Mononuclear cell (primary cell): ENCODE measurements around the gene TIGD6. TPM values are rescaled to one million over a fixed set of nuclear protein-coding genes. Genes with fewer than 3 reads are reported as not detected.

Source experiments
- H3K27me3 ChIP-seq: 2 replicates; pipeline ENCODE4 v1.6.0; 2011; ENCODE audit warnings: low read length, control low read depth; ENCODE audit not compliant: insufficient read depth
- H3K4me1 ChIP-seq: 2 replicates; pipeline ENCODE4 v1.5.1; 2011; ENCODE audit warnings: mild to moderate bottlenecking, low read length, control low read depth; ENCODE audit not compliant: insufficient read depth
- H3K4me3 ChIP-seq: 2 replicates; pipeline ENCODE4 v1.5.1; 2011; ENCODE audit warnings: mild to moderate bottlenecking, low read length, moderate library complexity
- H3K9me3 ChIP-seq: 2 replicates; pipeline ENCODE4 v1.5.1; 2011; ENCODE audit warnings: low read depth, mild to moderate bottlenecking, control low read depth, low read length
- total RNA-seq: library from RNA; depleted of rRNA; stranded (reverse); fragments of >200 nt; gene quantifications from one replicate; pipeline ENCODE4 v1.2.3, GENCODE V29; 2012

Gene TIGD6
- total RNA-seq, 1 donor: 2.1 TPM

DNA sequence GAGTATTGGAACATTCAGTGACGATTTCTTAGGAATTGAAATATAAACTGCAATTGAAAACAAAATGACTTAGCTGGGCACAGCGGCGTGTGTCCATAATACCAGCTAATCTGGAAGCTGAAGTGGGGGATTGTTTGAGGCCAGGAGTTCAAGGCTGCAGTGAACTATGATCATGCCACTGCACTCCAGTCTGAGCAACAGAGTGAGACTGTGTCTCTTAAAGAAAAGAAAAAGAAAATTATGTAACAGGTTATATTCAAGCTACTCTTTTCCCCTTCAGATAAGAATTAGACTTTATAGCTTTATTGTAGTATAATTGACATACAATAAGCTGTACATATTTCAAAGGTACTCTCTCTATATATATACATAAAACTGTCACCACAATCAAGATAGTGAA lies 33.5 kb downstream of the TIGD6 start:
- H3K4me3 ChIP-seq: no peak overlapping the region
- peaks cover under 1% of the 10 kb centered on the region for H3K4me1 ChIP-seq

DNA sequence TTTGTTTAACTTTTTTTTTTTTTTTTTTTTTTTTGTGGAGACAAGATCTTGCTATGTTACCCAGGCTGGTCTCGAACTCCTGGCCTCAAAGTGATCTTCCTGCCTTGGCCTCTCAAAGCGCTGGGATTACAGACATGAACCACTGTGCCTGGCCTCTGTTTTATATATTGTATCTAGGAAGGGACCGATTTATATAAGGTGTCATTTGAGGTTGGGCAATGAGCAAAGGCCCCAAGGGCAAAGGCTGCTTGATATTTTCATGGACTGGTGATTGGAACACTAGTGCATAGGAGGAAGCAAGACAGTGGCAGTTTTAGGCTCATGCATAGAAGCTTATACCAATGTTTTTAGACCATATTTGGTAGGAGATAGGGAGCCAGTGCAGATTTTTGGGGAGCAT lies 36.7 kb downstream of the TIGD6 start:
- H3K27me3 ChIP-seq: no peaks in the 10 kb centered on the region
- no peak overlapping the region for H3K4me3 ChIP-seq
- no peaks in the 10 kb centered on the region for H3K9me3 ChIP-seq
- peaks cover 22% of the 10 kb centered on the region for H3K4me1 ChIP-seq

More for the DNA sequence above, 33.5 kb downstream of the TIGD6 start:
- Histone ChIP-seq H3K27me3 (no peaks in the 10 kb centered on the region), H3K9me3 (no peaks in the 10 kb centered on the region)

DNA sequence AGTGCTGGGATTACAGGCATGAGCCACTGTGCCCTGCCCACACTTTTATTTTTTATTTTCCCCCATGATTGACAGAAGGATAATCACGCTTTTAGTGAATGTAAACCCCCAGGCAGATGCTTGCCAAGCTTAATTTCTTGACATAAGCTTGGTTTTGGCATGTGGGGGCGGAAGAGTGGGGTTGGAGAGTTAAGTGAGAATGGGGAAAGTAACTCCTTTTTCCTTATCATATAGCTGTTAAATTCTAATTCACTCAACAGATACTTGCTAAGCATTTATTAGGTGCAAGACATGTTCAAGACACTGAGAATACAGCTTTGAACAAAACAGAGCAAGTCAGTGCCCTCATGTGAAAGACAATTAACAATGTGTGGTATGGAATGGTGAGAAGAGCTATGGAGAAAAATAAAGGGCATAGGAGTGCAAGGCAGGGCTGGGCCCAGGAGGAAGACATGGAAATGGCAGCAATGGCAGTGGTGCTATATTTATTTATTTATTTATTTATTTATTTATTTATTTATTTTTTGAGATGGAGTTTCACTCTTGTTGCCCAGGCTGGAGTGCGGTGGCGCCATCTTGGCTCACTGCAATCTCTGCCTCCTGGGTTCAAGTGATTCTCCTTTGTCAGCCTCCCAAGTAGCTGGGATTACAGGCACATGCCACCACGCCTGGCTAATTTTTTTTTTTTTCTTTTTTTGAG lies 37.7 kb downstream of the TIGD6 start:
- Histone ChIP-seq H3K9me3 (no peaks in the 10 kb centered on the region), H3K4me3 (no peak overlapping the region), H3K4me1 (peaks cover 22% of the 10 kb centered on the region), H3K27me3 (no peaks in the 10 kb centered on the region)

- peaks cover 22% of the 10 kb centered on the region for H3K4me1 ChIP-seq
- no peak overlapping the region for H3K4me3 ChIP-seq
- H3K9me3 ChIP-seq: no peaks in the 10 kb centered on the region
- no peaks in the 10 kb centered on the region for H3K27me3 ChIP-seq
Observed at GRCh38 chr5:149961957-149962409, 38.5 kb downstream of the TIGD6 start.

- Histone ChIP-seq H3K4me3 (peak overlapping the region; percentile 74), H3K4me1 (peaks cover 22% of the 10 kb centered on the region), H3K9me3 (no peaks in the 10 kb centered on the region), H3K27me3 (no peaks in the 10 kb centered on the region)
Observed at GRCh38 chr5:149961186-149961685, 39.2 kb downstream of the TIGD6 start.

DNA sequence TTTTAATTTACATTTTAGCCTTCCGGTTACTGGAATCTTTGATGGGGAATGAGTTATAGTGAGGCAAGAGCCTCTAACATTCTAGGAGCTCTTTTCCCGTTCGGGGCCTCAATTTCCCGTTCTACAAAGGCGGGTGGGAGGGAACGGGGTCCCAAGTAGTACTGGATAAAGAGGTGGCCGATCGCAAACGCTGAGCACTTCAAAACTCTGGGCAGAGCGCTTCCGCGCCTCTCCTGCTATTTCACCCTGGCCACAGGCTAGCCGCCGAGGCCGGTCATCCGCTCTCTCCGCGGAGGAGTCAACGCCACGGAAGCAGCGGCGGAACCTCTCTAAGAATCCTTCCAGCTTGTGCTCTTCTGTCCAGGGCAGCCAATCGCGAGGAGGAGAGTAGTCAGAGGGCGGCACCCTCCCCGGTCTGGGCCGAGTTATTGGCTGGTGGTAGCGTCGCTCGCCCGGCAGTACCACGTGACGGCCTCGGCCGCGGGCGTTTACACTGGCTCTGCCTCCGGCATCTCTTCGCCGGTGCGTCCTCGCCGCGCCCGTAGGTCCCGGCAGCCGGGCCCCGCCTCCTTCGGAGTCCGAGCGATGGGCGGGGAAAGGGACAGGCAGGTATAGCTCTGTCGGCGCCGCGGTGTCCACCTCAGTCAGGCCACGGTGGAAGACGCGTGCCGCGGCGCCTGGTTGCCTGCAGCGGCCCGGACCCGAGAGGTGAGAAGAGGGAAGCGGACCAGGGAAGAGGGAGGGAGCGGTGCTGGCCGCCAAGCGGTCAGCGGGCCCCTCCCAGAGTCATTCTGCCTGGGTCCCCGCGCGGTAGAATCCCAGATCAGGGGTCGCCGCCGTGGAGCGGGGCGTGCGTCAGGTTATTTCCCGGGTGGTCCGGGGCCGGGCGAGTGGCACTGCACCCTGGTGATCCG lies 39.9 kb downstream of the TIGD6 start, which contains the start of gene SLC26A2:
TSS of gene SLC26A2 (plus strand) at position 487 of the 914 bp plus-strand sequence. CDS start 16,895 bp downstream, outside the sequence.
- Histone ChIP-seq H3K27me3 (no peaks in the 10 kb centered on the region), H3K4me3 (peak within 1 kb of the TSS; percentile 74), H3K9me3 (no peaks in the 10 kb centered on the region), H3K4me1 (peaks cover 22% of the 10 kb centered on the region)

- no peaks in the 10 kb centered on the region for H3K27me3 ChIP-seq
- H3K4me1 ChIP-seq: peaks cover 22% of the 10 kb centered on the region
- H3K4me3 ChIP-seq: peak overlapping the region; percentile 74
- no peaks in the 10 kb centered on the region for H3K9me3 ChIP-seq
Observed at GRCh38 chr5:149959406-149960236, 40.8 kb downstream of the TIGD6 start.

GRCh38 chr5:149957855-149958254 lies 42.6 kb downstream of the TIGD6 start:
- H3K27me3 ChIP-seq: no peaks in the 10 kb centered on the region
- H3K9me3 ChIP-seq: no peaks in the 10 kb centered on the region
- H3K4me1 ChIP-seq: peaks cover 22% of the 10 kb centered on the region
- H3K4me3 ChIP-seq: no peak overlapping the region

DNA sequence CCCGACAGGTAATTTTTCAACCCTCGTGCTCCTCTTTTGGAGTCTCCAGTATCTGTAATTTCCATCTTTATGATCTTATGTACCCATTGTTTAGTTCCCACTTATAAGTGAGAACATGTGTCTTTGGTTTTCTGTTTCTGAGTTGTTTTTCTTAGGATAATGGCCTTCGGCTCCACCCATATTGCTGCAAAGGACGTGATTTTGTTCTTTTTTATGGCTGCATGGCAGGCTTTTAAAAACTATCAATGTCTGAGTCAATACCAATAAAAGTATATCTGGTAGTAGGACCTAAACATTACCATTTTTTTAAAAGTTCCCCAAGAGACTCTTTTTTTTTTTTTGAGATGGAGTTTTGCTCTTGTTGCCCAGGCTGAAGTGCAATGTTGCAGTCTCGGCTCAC lies 43.8 kb downstream of the TIGD6 start:
- Histone ChIP-seq H3K4me1 (peaks cover 19% of the 10 kb centered on the region), H3K27me3 (no peaks in the 10 kb centered on the region), H3K4me3 (no peak overlapping the region), H3K9me3 (no peaks in the 10 kb centered on the region)

GRCh38 chr5:149954798-149955197 lies 45.7 kb downstream of the TIGD6 start:
- no peaks in the 10 kb centered on the region for H3K27me3 ChIP-seq
- H3K4me1 ChIP-seq: peaks cover 6% of the 10 kb centered on the region
- H3K4me3 ChIP-seq: no peak overlapping the region
- H3K9me3 ChIP-seq: no peaks in the 10 kb centered on the region

GRCh38 chr5:149953436-149954121 lies 46.9 kb downstream of the TIGD6 start:
- Histone ChIP-seq H3K27me3 (no peaks in the 10 kb centered on the region), H3K4me1 (no peaks in the 10 kb centered on the region)

DNA sequence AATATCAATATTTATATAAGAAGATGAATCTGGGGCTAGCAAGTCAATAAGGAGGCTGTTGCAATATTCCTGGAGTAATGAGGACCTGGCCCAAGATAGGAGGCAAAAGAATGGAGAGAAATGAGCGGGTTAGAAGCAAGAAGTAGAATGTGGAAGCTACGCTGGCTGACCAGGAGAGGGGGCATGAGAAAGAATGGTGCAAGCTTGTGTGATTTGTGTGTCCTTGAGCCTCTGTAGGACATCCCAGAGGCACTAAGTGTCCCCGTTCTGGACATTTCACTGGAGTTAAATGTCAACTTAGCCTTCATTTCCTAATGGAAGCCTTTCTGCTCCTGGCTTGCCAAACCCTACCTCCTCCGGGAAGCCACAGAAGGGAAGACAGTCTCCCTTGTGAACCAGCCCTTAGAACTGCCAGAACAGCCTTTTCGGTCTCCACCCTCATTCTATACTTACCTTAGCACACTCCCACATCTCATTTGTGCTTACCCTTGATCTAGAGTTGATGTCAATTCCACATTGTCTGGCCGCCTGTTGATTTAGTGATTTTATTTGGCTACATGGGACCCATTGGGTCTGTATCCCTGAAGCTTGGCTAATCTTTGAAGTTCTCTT lies 49.2 kb downstream of the TIGD6 start:
- Histone ChIP-seq H3K9me3 (no peaks in the 10 kb centered on the region), H3K27me3 (no peaks in the 10 kb centered on the region), H3K4me3 (no peak overlapping the region), H3K4me1 (no peaks in the 10 kb centered on the region)

More at GRCh38 chr5:149953436-149954121, 46.9 kb downstream of the TIGD6 start:
- no peaks in the 10 kb centered on the region for H3K9me3 ChIP-seq
- no peak overlapping the region for H3K4me3 ChIP-seq

- Histone ChIP-seq H3K4me1 (no peaks in the 10 kb centered on the region), H3K4me3 (no peak overlapping the region)
Observed at GRCh38 chr5:149948993-149949392, 51.5 kb downstream of the TIGD6 start.

GRCh38 chr5:149946118-149946517 lies 54.3 kb downstream of the TIGD6 start:
- Histone ChIP-seq H3K9me3 (no peaks in the 10 kb centered on the region), H3K27me3 (no peaks in the 10 kb centered on the region), H3K4me1 (peaks cover 2% of the 10 kb centered on the region), H3K4me3 (no peak overlapping the region)

More at GRCh38 chr5:149948993-149949392, 51.5 kb downstream of the TIGD6 start:
- H3K27me3 ChIP-seq: no peaks in the 10 kb centered on the region
- H3K9me3 ChIP-seq: no peaks in the 10 kb centered on the region
